Measurements from ENCODE around the gene DHRS4L2.
"Not testable (repeated sequence)": the region's sequence is repeated elsewhere in the genome, so short reads cannot be mapped to it uniquely, and the experiment has no call there.

- TF ChIP-seq CTCF, POLR2A (IDR thresholded peaks at IDR 0.05): not testable (repeated sequence)
These were observed 60.3 kb downstream of the DHRS4L2 start for GRCh38 chr14:24049002-24049401.

Measured in tibial nerve (tissue), 3 donors.